GM10847 (cell line): ENCODE measurements around the gene TMEM119.

Experiments used
- POLR2A ChIP-seq: IDR thresholded peaks from 2 replicates; pipeline ENCODE4 v1.6.1; 2011; ENCODE audit not compliant: insufficient read length; ENCODE audit errors: extremely low read depth

TMEM119 gene

GRCh38 chr12:108600702-108601007 is 2.8 kb upstream of the TMEM119 start:
- no peak for TF ChIP-seq POLR2A

GRCh38 chr12:108599948-108600701 is 2.2 kb upstream of the TMEM119 start:
- no peak for TF ChIP-seq POLR2A

GRCh38 chr12:108599541-108599940 is 1.7 kb upstream of the TMEM119 start:
- no peak for TF ChIP-seq POLR2A

GRCh38 chr12:108598553-108599250 is 818 bp upstream of the TMEM119 start:
- no peak for TF ChIP-seq POLR2A

- no peak for TF ChIP-seq POLR2A
Measured at GRCh38 chr12:108596854-108597558, 878 bp downstream of the TMEM119 start.

- TF ChIP-seq POLR2A = no peak
Measured at GRCh38 chr12:108595711-108596647, 1.9 kb downstream of the TMEM119 start.

GRCh38 chr12:108594960-108595710 is 2.7 kb downstream of the TMEM119 start:
- TF ChIP-seq POLR2A = no peak

- TF ChIP-seq POLR2A = no peak
Measured at GRCh38 chr12:108594323-108594903, 3.5 kb downstream of the TMEM119 start.

- TF ChIP-seq POLR2A = no peak
Measured at GRCh38 chr12:108592033-108592909, 5.6 kb downstream of the TMEM119 start.

- no peak for TF ChIP-seq POLR2A
Measured at GRCh38 chr12:108591267-108591980, 6.5 kb downstream of the TMEM119 start.

- TF ChIP-seq POLR2A = no peak
Measured at GRCh38 chr12:108589840-108590229, 8.0 kb downstream of the TMEM119 start.

- TF ChIP-seq POLR2A = no peak
Measured at GRCh38 chr12:108589028-108589839, 8.7 kb downstream of the TMEM119 start.
